Spleen (tissue), 7 donors: ENCODE measurements around the gene AKAP11.

Experiments
- POLR2A ChIP-seq, 3 donors: fragments of 450-650 bp; IDR thresholded peaks; one replicate each; pipeline ENCODE4 v1.5.1; 2017; ENCODE audit warnings: antibody characterized with exemption in 3 of 3, mild to moderate bottlenecking in 1 of 3
- TF ChIP-seq, protein P1 (sequence below), 11 experiments: fragments of 200-600 bp in 7 of 11; fragments of 450-650 bp in 4 of 11; sonication (generic) in 4 of 11; IDR thresholded peaks in 8 of 11; conservative IDR thresholded peaks in 3 of 11; 1 replicate in 7 of 11; 2 replicates in 4 of 11; pipeline versions ENCODE4 v1.4.0 to v1.8.0; 2016 to 2021; ENCODE audit warnings: antibody characterized with exemption in 11 of 11, inconsistent platforms in 4 of 11, mild to moderate bottlenecking in 1 of 11
- donor health status: DM: no; HTN: no; CAD: no; lungs with moderate emphysema.
- donor health status: DM: no; HTN: no; CAD: no.
- donor health status: DM: no; HTN: no; CAD: no.

DNA sequence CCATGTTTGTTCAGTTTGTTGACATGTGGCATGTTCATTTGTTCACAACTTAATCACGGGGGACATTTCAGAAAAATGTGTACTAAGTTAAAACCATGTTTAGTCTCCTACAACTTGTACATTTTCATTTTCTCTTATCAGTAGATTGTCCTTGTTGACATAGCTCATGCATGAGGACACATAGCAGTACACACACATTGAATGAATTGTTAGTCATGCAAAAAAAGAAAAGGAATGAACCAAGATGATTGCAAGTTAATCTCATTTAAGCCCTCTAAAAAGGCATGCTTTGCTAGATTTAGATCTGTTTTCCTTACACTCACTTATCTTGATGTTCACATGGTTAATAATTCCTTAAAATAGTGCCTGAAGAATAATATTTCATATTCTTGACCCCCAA is 38.2 kb upstream of the AKAP11 start:
- TF ChIP-seq, protein P1, sequence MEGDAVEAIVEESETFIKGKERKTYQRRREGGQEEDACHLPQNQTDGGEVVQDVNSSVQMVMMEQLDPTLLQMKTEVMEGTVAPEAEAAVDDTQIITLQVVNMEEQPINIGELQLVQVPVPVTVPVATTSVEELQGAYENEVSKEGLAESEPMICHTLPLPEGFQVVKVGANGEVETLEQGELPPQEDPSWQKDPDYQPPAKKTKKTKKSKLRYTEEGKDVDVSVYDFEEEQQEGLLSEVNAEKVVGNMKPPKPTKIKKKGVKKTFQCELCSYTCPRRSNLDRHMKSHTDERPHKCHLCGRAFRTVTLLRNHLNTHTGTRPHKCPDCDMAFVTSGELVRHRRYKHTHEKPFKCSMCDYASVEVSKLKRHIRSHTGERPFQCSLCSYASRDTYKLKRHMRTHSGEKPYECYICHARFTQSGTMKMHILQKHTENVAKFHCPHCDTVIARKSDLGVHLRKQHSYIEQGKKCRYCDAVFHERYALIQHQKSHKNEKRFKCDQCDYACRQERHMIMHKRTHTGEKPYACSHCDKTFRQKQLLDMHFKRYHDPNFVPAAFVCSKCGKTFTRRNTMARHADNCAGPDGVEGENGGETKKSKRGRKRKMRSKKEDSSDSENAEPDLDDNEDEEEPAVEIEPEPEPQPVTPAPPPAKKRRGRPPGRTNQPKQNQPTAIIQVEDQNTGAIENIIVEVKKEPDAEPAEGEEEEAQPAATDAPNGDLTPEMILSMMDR (IDR thresholded peaks at IDR 0.05 in 8 of 11, conservative IDR thresholded peaks at IDR 0.05 in 3 of 11), result no peak
- TF ChIP-seq POLR2A (IDR thresholded peaks at IDR 0.05), result no peak
